AG08396 (cell line): Measurements from ENCODE around the gene SVEP1.

Experiments
- DNase-seq: peaks from one replicate; pipeline ENCODE4 v3.0.0; 2012; ENCODE audit warnings: low spot score, mixed read lengths

The SVEP1 gene

DNA sequence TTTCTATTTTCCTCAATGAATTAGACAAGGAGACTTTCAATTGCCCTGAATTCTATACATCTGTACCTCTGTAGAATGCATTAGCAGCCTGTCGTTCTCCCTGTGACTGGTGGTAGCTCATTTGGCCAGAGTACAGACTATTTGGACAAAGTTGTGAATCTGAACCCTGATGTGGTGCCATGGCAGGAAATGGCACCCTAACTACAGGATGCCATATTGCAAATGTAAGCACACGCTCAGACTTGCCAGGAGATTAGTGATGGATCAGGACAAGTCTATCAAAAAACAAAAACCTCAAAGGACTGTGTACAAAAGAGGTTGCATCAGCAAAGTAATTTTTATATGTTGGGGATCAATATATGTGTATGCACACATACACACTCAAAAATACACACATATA, 58.3 kb downstream of the SVEP1 start:
- DNase-seq: no peak

GRCh38 chr9:110520120-110520701, 59.3 kb downstream of the SVEP1 start:
- DNase-seq: no peak

DNA sequence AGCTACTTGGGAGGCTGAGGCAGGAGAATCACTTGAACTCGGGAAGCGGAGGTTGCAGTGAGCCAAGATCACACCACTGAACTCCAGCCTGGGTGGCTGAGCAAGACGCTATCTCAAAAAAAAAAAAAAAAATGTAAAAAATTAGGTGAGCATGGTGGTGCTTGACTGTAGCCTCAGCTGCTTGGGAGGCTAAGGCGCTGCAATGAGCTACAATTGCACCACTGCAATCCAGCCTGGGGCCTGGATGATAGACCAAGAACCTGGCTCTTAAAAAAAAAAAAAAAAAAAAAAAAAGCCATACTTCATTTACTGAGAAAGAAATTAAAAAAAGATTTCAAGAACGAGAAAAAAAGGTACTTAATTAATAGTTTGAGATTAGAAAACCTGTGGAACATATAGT, 62.1 kb downstream of the SVEP1 start:
- DNase-seq: no peak

DNA sequence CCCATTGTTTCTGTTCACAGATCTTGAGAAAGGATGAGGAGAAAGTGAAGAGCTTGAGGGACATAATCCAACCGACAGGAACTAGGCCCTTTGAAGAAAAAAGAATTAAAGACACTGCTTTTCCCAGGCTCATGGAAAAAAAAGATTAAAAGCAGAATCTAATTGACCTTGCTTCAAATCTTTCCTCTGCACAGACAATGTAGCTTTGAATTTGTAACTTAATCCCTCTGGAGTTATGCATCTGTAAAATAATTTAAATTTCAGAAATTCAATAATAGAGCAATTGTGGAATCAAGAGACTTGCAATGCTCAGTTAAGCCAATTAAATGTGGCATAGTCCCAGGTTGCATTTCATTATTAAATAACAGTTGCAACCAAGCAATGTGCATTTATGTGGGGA, 64.6 kb downstream of the SVEP1 start:
- DNase-seq: no peak

- DNase-seq: no peak
Observed at GRCh38 chr9:110512817-110513216, 66.7 kb downstream of the SVEP1 start.

- DNase-seq: no peak
Observed at GRCh38 chr9:110509792-110510191, 69.7 kb downstream of the SVEP1 start.

DNA sequence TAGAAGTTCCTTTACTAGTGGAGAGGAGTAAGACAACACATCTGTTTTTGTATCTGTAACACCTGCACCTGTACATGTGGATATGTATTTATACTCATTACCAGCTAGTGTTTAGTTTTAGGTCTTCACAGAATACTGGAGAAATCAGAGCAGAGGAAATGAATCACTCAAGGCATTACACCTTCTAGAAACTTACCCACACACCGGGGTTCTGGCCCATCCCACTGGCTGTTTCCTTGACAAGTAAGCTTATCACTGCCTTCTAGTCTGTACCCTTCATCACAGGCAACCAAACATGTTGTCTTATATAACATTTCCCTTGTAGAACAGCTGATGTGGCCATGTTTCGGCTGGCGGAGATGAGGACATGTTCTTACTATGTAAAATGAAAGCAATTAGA, 76.7 kb downstream of the SVEP1 start:
- DNase-seq: no peak

DNA sequence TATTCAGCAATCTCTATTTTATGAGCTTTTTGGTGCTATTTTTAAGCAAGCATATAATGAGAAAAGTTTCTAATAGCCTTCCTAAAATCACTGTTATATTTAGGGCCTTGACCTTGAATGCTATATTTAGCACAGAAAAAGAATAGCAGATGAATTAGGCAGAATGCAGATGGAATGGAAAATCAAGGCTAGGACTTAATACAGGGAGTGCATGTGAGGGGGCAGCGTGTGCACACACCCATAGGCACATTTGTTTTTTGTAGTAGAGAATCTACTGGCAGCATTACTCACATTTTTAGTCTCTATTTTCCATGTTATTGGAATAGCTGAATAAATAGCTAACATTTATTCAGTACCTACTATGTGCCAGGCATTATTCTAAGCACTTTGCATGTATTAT, 79.9 kb downstream of the SVEP1 start:
- no peak for DNase-seq

GRCh38 chr9:110487196-110487595, 92.3 kb downstream of the SVEP1 start:
- no peak for DNase-seq

GRCh38 chr9:110486218-110486617, 93.3 kb downstream of the SVEP1 start:
- no peak for DNase-seq

DNA sequence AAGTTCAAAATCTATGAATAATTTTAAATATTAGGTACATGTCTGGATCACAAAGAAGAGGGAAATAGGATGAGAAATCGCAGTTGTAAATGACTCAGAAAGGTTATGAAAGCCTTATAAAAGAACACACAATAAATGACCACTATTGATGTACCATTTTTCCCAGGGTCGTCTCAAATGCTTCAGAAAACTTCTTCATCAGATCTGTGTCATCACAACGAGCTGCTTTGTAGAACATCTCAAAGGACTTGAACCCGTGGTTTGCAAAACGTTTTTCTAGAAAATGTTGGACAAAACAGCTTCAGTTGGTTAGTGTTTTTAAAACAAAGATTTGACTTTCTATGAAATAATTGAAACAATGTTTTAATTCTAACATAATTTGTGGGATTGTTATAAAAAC, 100.1 kb downstream of the SVEP1 start:
- no peak for DNase-seq

- DNase-seq: no peak
Observed at GRCh38 chr9:110476251-110476650, 103.3 kb downstream of the SVEP1 start.

DNA sequence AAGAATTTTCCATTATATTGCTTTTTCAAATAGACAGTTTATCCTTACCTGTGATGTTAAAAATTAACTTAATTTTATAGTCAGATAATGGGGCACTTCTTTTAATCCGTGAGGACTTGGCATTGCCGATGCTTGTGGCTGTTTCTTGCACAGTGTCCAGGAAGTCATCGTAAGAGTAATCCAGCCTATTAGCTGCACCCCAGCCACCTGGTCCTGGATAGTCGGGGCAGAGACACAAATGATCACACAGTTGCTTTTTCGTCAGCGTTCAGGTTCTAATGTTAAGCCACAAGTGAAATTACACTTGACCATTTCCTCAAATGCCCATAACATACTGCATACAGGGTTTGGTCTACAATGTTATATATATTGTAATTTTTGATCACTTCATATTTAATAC, 107.4 kb downstream of the SVEP1 start:
- no peak for DNase-seq

DNA sequence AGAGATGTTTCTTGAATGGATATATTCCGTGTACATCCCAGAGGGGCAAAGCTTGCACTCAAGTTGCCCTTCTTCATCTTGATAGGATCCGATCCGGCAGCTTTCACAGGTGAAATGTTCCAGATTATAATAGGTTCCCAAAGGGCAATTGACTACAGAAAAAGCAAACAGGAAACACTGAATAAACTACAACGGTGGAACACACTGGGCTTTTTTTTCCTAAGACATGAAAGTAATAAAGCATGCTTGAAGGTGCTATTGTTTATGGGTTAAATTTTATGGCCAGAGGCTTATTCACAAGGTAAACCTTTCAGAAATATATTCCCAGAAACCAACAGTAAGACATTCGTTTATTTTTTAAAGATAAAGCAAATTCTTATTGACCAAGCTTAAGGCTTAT, 110.6 kb downstream of the SVEP1 start:
- DNase-seq: no peak

DNA sequence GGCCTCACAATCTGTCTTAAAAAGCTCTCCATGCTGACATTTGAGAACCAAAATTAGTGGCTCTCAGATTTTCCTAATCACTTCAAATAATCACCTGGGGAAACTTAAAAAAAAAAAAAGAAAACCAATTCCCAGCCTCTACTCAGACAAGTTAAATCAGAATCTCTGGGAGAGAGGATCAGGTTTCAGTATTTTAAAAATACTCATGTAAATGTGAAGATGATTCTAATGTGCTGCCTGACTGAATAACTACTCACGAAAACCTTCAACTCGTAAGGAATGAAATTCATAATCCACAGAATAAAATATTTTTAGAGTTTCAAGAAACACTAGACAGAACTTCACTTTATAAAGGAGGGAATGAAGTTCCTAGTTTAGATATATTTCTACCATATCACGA, 114.4 kb downstream of the SVEP1 start:
- no peak for DNase-seq

DNA sequence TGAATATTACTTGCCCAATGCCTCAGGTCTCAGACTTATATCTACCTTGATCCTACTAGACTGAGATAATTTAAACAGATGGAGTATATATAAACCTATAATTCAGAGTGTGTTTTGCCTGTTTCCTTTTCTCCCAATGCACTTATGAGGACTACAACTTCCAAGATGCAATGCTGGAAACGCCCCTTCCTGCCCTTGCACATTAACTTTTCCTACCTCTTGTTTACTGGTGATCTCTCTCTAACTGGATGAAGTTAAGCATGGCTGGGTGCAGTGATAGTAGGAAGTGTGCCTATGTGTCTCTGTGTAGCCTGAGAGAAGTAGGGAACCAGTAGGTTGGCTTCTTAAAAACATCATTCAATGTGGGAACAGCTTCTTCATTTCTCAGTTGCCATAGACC, 115.2 kb downstream of the SVEP1 start:
- DNase-seq: no peak

- no peak for DNase-seq
Observed at GRCh38 chr9:110463499-110463898, 116.0 kb downstream of the SVEP1 start.

- DNase-seq: no peak
Observed at GRCh38 chr9:110457245-110457644, 122.3 kb downstream of the SVEP1 start.

DNA sequence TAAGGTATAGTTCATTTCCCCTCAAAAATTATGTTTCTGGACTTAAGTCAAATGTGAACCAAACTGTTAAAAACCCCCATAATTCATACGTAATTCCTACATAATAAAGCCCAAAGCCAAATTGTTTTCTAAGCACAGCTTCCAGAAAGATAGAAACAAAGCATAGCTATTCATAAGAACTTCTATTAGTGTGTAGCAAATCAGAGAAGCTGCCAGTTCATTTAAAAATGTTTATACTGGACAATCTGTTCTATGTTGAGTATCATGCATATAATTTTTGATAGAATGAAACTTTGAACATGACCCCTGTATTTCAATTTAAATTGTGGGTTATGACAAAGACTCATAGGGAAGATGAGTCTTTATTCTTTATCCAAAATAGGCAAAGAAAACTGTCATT, 122.9 kb downstream of the SVEP1 start:
- DNase-seq: no peak

DNA sequence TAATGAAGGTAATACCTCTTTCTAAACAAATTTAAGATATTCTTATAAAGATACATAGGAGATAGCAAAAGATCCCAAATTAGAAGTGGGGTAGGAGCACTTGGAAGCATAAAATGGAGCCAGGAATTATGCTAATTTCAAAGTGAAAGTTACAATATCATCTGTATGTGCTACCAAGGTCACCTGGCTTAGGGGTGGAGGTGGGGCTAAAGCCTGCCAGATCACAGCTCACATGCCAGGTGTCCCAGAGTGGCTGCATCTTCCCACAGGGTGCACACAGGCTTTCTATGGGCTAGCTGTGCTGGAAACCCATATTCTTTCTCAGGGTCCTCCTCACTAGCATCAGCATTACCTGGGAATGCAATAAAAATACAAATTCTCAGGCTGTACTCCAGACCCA, 123.7 kb downstream of the SVEP1 start:
- no peak for DNase-seq

DNA sequence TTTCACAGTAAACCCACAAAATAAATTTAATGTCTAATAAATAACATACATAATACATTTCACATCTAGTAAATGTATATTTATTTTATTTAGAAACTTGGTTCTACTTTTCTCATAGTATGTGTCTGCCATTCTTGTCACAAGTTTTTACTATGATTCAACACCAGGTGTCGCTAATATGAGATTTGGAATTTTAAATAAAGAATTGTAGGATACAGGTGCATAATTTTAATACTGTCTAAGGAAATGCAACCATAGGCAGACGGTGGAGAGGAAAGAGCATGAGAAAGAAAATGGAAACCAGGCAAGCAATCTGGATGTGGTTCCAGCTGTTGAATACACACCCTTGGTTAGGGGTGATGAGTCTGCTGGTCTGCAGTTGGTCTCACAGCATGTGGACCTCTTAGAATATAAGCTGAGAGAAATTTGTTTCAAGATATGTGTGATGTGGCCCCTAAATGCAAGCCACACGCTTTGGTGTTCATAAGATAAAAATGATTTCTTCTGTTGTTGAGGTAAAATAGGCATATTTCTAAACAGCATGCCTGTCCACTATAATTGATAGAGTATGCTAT, 127.2 kb downstream of the SVEP1 start:
- DNase-seq: no peak

- DNase-seq: no peak
Observed at GRCh38 chr9:110451726-110452125, 127.8 kb downstream of the SVEP1 start.

- DNase-seq: no peak
Observed at GRCh38 chr9:110447476-110447875, 132.1 kb downstream of the SVEP1 start.

- no peak for DNase-seq
Observed at GRCh38 chr9:110446171-110446570, 133.4 kb downstream of the SVEP1 start.

- DNase-seq: peak; percentile 56
Observed at GRCh38 chr9:110444911-110445310, 134.6 kb downstream of the SVEP1 start.
